Measurements from ENCODE around the gene AMZ2.
"Not testable (repeated sequence)": the region's sequence is repeated elsewhere in the genome, so short reads cannot be mapped to it uniquely, and the experiment has no call there.

AMZ2 gene

GRCh38 chr17:68209191-68209900, 38.5 kb upstream of the AMZ2 start:
- H3K4me2 ChIP-seq (ENCODE audit: low read length, poor library complexity, severe bottlenecking); H2AFZ ChIP-seq (ENCODE audit: low read depth, low read length); H3K4me1 ChIP-seq (ENCODE audit: control insufficient read depth, insufficient read depth, low read depth, low read length); H4K91ac ChIP-seq (ENCODE audit: low read length); H2BK5ac ChIP-seq (ENCODE audit: low read depth, low read length, poor library complexity, severe bottlenecking); H3K9ac ChIP-seq (ENCODE audit: low read length); H3K9me3 ChIP-seq (ENCODE audit: control insufficient read depth, low read length); H3K27me3 ChIP-seq (ENCODE audit: control insufficient read depth in 1 of 2, insufficient read depth in 1 of 2, low read length in 2 of 2); H3K4me3 ChIP-seq (ENCODE audit: insufficient read depth in 1 of 2, low read depth in 1 of 2, low read length in 2 of 2); H2BK120ac ChIP-seq (ENCODE audit: low read depth, low read length); H3K14ac ChIP-seq (ENCODE audit: low read length in 2 of 2); H3K27ac ChIP-seq (ENCODE audit: low read length, poor library complexity, severe bottlenecking); H2BK15ac ChIP-seq (ENCODE audit: low read depth, poor library complexity, severe bottlenecking); H2BK12ac ChIP-seq (ENCODE audit: low read length in 2 of 2); DNase-seq; H2AK5ac ChIP-seq (ENCODE audit: low read length, severe bottlenecking); H3K4ac ChIP-seq (ENCODE audit: low read depth in 1 of 2, low read length in 2 of 2); H3K18ac ChIP-seq (ENCODE audit: low read depth in 1 of 2, low read length in 2 of 2); H4K8ac ChIP-seq (ENCODE audit: low read length); H3K23ac ChIP-seq (ENCODE audit: low read length in 2 of 2): not testable (repeated sequence)
- 98% methylated on average over 10 of the region's 13 CpGs for WGBS
- peaks cover 11% of the 10 kb centered on the region for H3K79me1 ChIP-seq (replicated peaks; ENCODE audit: low read length, poor library complexity, severe bottlenecking)
- H3K36me3 ChIP-seq (ENCODE audit: control insufficient read depth in 1 of 2, insufficient read depth in 2 of 2, low read depth in 1 of 2, low read length in 2 of 2): peaks cover 0 to 17% of the 10 kb centered on the region in 2 experiments

GRCh38 chr17:68210570-68211315, 37.1 kb upstream of the AMZ2 start:
- H3K27ac ChIP-seq (ENCODE audit: low read length, poor library complexity, severe bottlenecking): no peak overlapping the region
- 87% methylated on average over 10 of the region's 10 CpGs for WGBS
- no peak overlapping the region for H2AFZ ChIP-seq (ENCODE audit: low read depth, low read length)
- H3K23ac ChIP-seq (ENCODE audit: low read length in 2 of 2): no peak overlapping the region
- no peak overlapping the region for H3K4me3 ChIP-seq (ENCODE audit: insufficient read depth in 1 of 2, low read depth in 1 of 2, low read length in 2 of 2)
- no peak overlapping the region for H2AK5ac ChIP-seq (ENCODE audit: low read length, severe bottlenecking)
- H3K9ac ChIP-seq (ENCODE audit: low read length): no peak overlapping the region
- no peak overlapping the region for H3K4ac ChIP-seq (ENCODE audit: low read depth in 1 of 2, low read length in 2 of 2)
- no peak overlapping the region for H4K91ac ChIP-seq (ENCODE audit: low read length)
- no peaks in the 10 kb centered on the region for H3K9me3 ChIP-seq (ENCODE audit: control insufficient read depth, low read length)
- no peak overlapping the region for H3K4me2 ChIP-seq (ENCODE audit: low read length, poor library complexity, severe bottlenecking)
- no peaks in the 10 kb centered on the region for H3K27me3 ChIP-seq (ENCODE audit: control insufficient read depth in 1 of 2, insufficient read depth in 1 of 2, low read length in 2 of 2)
- no peak overlapping the region for H2BK12ac ChIP-seq (ENCODE audit: low read length in 2 of 2)
- H3K36me3 ChIP-seq (ENCODE audit: control insufficient read depth in 1 of 2, insufficient read depth in 2 of 2, low read depth in 1 of 2, low read length in 2 of 2): peaks cover 0 to 17% of the 10 kb centered on the region in 2 experiments
- no peaks in the 10 kb centered on the region for H3K4me1 ChIP-seq (ENCODE audit: control insufficient read depth, insufficient read depth, low read depth, low read length)
- no peak overlapping the region for H2BK120ac ChIP-seq (ENCODE audit: low read depth, low read length)
- no peak overlapping the region for H2BK5ac ChIP-seq (ENCODE audit: low read depth, low read length, poor library complexity, severe bottlenecking)
- H4K8ac ChIP-seq (ENCODE audit: low read length): no peak overlapping the region
- H3K14ac ChIP-seq (ENCODE audit: low read length in 2 of 2): no peak overlapping the region
- no peak for DNase-seq
- peaks cover 11% of the 10 kb centered on the region for H3K79me1 ChIP-seq (replicated peaks; ENCODE audit: low read length, poor library complexity, severe bottlenecking)
- no peak overlapping the region for H2BK15ac ChIP-seq (ENCODE audit: low read depth, poor library complexity, severe bottlenecking)
- no peak overlapping the region for H3K18ac ChIP-seq (ENCODE audit: low read depth in 1 of 2, low read length in 2 of 2)

- not testable (repeated sequence) for H3K18ac ChIP-seq (ENCODE audit: low read depth in 1 of 2, low read length in 2 of 2); H4K91ac ChIP-seq (ENCODE audit: low read length); H3K27ac ChIP-seq (ENCODE audit: low read length, poor library complexity, severe bottlenecking); H3K4ac ChIP-seq (ENCODE audit: low read depth in 1 of 2, low read length in 2 of 2); H2BK12ac ChIP-seq (ENCODE audit: low read length in 2 of 2); H3K4me2 ChIP-seq (ENCODE audit: low read length, poor library complexity, severe bottlenecking); H3K4me1 ChIP-seq (ENCODE audit: control insufficient read depth, insufficient read depth, low read depth, low read length); DNase-seq; H2AK5ac ChIP-seq (ENCODE audit: low read length, severe bottlenecking); H3K79me1 ChIP-seq (replicated peaks; ENCODE audit: low read length, poor library complexity, severe bottlenecking); H3K27me3 ChIP-seq (ENCODE audit: control insufficient read depth in 1 of 2, insufficient read depth in 1 of 2, low read length in 2 of 2); H3K9me3 ChIP-seq (ENCODE audit: control insufficient read depth, low read length); H3K14ac ChIP-seq (ENCODE audit: low read length in 2 of 2); H4K8ac ChIP-seq (ENCODE audit: low read length); H3K4me3 ChIP-seq (ENCODE audit: insufficient read depth in 1 of 2, low read depth in 1 of 2, low read length in 2 of 2); H3K9ac ChIP-seq (ENCODE audit: low read length); H2BK15ac ChIP-seq (ENCODE audit: low read depth, poor library complexity, severe bottlenecking); H2BK5ac ChIP-seq (ENCODE audit: low read depth, low read length, poor library complexity, severe bottlenecking); H3K23ac ChIP-seq (ENCODE audit: low read length in 2 of 2); H2AFZ ChIP-seq (ENCODE audit: low read depth, low read length); H2BK120ac ChIP-seq (ENCODE audit: low read depth, low read length)
- peaks cover 0 to 22% of the 10 kb centered on the region in 2 experiments for H3K36me3 ChIP-seq (ENCODE audit: control insufficient read depth in 1 of 2, insufficient read depth in 2 of 2, low read depth in 1 of 2, low read length in 2 of 2)
- WGBS: 96% methylated on average over 9 of the region's 11 CpGs
Measured at GRCh38 chr17:68213428-68214411, 34.1 kb upstream of the AMZ2 start.

Measured in mesenchymal stem cell (in vitro differentiated cells and primary cell).